Measurements from ENCODE around the gene NOBOX. TPM values are rescaled to one million over a fixed set of nuclear protein-coding genes. Genes with fewer than 3 reads are reported as not detected.

NOBOX gene
- total and polyA plus RNA-seq, 3 donors from 2014 or later: 1.1 to 1.6 (median 1.6) TPM

- DNase-seq: no peak
- H3K36me3 ChIP-seq (ENCODE audit: low read depth, missing control alignments): no peaks in the 10 kb centered on the region
- H3K27ac ChIP-seq: no peak overlapping the region
- no peak overlapping the region for H3K4me3 ChIP-seq
- TF ChIP-seq POLR2A (IDR thresholded peaks at IDR 0.05): no peak
- TF ChIP-seq, protein P1, sequence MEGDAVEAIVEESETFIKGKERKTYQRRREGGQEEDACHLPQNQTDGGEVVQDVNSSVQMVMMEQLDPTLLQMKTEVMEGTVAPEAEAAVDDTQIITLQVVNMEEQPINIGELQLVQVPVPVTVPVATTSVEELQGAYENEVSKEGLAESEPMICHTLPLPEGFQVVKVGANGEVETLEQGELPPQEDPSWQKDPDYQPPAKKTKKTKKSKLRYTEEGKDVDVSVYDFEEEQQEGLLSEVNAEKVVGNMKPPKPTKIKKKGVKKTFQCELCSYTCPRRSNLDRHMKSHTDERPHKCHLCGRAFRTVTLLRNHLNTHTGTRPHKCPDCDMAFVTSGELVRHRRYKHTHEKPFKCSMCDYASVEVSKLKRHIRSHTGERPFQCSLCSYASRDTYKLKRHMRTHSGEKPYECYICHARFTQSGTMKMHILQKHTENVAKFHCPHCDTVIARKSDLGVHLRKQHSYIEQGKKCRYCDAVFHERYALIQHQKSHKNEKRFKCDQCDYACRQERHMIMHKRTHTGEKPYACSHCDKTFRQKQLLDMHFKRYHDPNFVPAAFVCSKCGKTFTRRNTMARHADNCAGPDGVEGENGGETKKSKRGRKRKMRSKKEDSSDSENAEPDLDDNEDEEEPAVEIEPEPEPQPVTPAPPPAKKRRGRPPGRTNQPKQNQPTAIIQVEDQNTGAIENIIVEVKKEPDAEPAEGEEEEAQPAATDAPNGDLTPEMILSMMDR (IDR thresholded peaks at IDR 0.05): no peak
- H3K27me3 ChIP-seq: no peaks in the 10 kb centered on the region
- no peaks in the 10 kb centered on the region for H3K4me1 ChIP-seq
- no peaks in the 10 kb centered on the region for H3K9me3 ChIP-seq
- intact Hi-C loops (cut with DNase I; ENCODE audit: low total_unique reads): no loop called here
Observed at GRCh38 chr7:144415858-144416257, 12.4 kb upstream of the NOBOX start.

DNA sequence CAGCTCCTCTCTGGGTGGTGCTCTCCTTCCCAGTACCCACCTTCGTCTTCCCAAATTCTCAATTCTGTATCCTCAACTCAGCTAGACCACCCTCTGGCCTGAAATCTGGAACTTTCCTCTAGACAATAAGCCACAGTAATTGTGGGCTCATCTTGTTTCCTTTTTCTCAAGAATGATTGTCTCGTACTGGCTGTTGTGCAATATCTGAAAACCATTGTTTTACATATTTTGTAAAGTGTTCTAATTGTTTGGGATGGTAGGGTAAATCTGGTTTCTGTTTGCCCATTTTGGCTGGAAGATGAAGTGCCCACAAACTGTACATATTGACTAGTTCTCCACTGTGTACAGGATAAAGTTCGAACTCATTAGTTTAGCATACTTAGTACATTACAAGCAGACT is 11.3 kb upstream of the NOBOX start:
- DNase-seq: no peak
- TF ChIP-seq POLR2A (IDR thresholded peaks at IDR 0.05): no peak
- TF ChIP-seq, protein P1 (IDR thresholded peaks at IDR 0.05): no peak
- no peaks in the 10 kb centered on the region for H3K27me3 ChIP-seq
- H3K4me3 ChIP-seq: no peak overlapping the region
- no peaks in the 10 kb centered on the region for H3K4me1 ChIP-seq
- no peaks in the 10 kb centered on the region for H3K9me3 ChIP-seq
- no peaks in the 10 kb centered on the region for H3K36me3 ChIP-seq (ENCODE audit: low read depth, missing control alignments)
- intact Hi-C loops (cut with DNase I; ENCODE audit: low total_unique reads): no loop called here
- WGBS, 2 donors: 71% methylated on average over 3 of the region's 3 CpGs
- H3K27ac ChIP-seq: no peak overlapping the region

DNA sequence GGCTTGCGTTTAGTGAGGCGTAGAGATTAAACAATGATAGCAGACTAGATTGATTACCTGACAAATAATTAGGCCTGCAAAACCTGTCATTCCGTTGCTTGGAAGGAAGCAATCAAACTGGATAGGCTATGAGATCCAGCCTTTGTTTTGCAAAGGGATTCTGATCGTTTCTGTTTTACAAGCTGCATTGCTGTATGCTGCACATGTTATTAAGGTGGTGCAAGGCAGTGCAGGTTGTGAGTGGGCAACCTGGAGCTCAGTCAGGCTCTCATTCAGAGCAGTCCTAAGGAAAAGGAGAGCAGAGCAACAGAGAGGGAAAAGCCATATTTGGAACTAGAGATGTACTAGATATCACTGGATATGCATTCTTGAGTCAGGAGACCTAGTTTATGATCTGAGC is 6.9 kb upstream of the NOBOX start:
- intact Hi-C loops (cut with DNase I; ENCODE audit: low total_unique reads): no loop called here
- DNase-seq: no peak
- WGBS, 2 donors: 34 to 47% methylated on average over 4 of the region's 4 CpGs

GRCh38 chr7:144408121-144408520 is 4.6 kb upstream of the NOBOX start:
- no peaks in the 10 kb centered on the region for H3K4me1 ChIP-seq
- H3K27me3 ChIP-seq: no peaks in the 10 kb centered on the region
- intact Hi-C loops (cut with DNase I; ENCODE audit: low total_unique reads): no loop called here
- no peak overlapping the region for H3K27ac ChIP-seq
- DNase-seq: no peak
- no peaks in the 10 kb centered on the region for H3K36me3 ChIP-seq (ENCODE audit: low read depth, missing control alignments)
- H3K9me3 ChIP-seq: no peaks in the 10 kb centered on the region
- H3K4me3 ChIP-seq: no peak overlapping the region
- 70 to 83% methylated on average over 3 of the region's 3 CpGs for WGBS, 2 donors
- TF ChIP-seq, protein P1 (IDR thresholded peaks at IDR 0.05): no peak
- no peak for TF ChIP-seq POLR2A (IDR thresholded peaks at IDR 0.05)

More for the DNA sequence above, 6.9 kb upstream of the NOBOX start:
- Histone ChIP-seq H3K4me1 (no peaks in the 10 kb centered on the region), H3K9me3 (no peaks in the 10 kb centered on the region), H3K27ac (no peak overlapping the region), H3K4me3 (no peak overlapping the region), H3K36me3 (ENCODE audit: low read depth, missing control alignments) (no peaks in the 10 kb centered on the region), H3K27me3 (no peaks in the 10 kb centered on the region)
- TF ChIP-seq, protein P1 (IDR thresholded peaks at IDR 0.05): no peak
- no peak for TF ChIP-seq POLR2A (IDR thresholded peaks at IDR 0.05)

GRCh38 chr7:144407266-144407931 is 3.9 kb upstream of the NOBOX start:
- H3K4me1 ChIP-seq: no peaks in the 10 kb centered on the region
- H3K4me3 ChIP-seq: no peak overlapping the region
- H3K27ac ChIP-seq: no peak overlapping the region
- H3K27me3 ChIP-seq: no peaks in the 10 kb centered on the region
- no peaks in the 10 kb centered on the region for H3K36me3 ChIP-seq (ENCODE audit: low read depth, missing control alignments)
- no peak for DNase-seq
- intact Hi-C loops (cut with DNase I; ENCODE audit: low total_unique reads): no loop called here
- no peaks in the 10 kb centered on the region for H3K9me3 ChIP-seq
- TF ChIP-seq, protein P1 (IDR thresholded peaks at IDR 0.05): no peak
- TF ChIP-seq POLR2A (IDR thresholded peaks at IDR 0.05): no peak
- WGBS, 2 donors: 70 to 72% methylated on average over 12 of the region's 12 CpGs
